ENCODE data around the gene RAB20.
"Not testable (repeated sequence)": the region's sequence is repeated elsewhere in the genome, so short reads cannot be mapped to it uniquely, and the experiment has no call there.

RAB20 gene

GRCh38 chr13:110491869-110492678 is 69.4 kb downstream of the RAB20 start:
- no peak for DNase-seq (ENCODE audit: low spot score)

- no peak for DNase-seq (ENCODE audit: low spot score)
Observed at GRCh38 chr13:110490009-110490770, 71.3 kb downstream of the RAB20 start.

- not testable (repeated sequence) for DNase-seq (ENCODE audit: low spot score)
Observed at GRCh38 chr13:110486880-110487279, 74.6 kb downstream of the RAB20 start.

GRCh38 chr13:110486061-110486715 is 75.3 kb downstream of the RAB20 start:
- DNase-seq (ENCODE audit: low spot score) = no peak

GRCh38 chr13:110485604-110486003 is 75.9 kb downstream of the RAB20 start:
- DNase-seq (ENCODE audit: low spot score) = no peak

- no peak for DNase-seq (ENCODE audit: low spot score)
Observed at GRCh38 chr13:110484290-110485048, 77.1 kb downstream of the RAB20 start.

- no peak for DNase-seq (ENCODE audit: low spot score)
Observed at GRCh38 chr13:110483386-110483968, 78.0 kb downstream of the RAB20 start.

- no peak for DNase-seq (ENCODE audit: low spot score)
Observed at GRCh38 chr13:110480161-110480560, 81.4 kb downstream of the RAB20 start.

GRCh38 chr13:110479648-110480047 is 81.9 kb downstream of the RAB20 start:
- no peak for DNase-seq (ENCODE audit: low spot score)

GRCh38 chr13:110479215-110479545 is 82.3 kb downstream of the RAB20 start:
- no peak for DNase-seq (ENCODE audit: low spot score)

- no peak for DNase-seq (ENCODE audit: low spot score)
Observed at GRCh38 chr13:110478405-110479214, 82.9 kb downstream of the RAB20 start.

- no peak for DNase-seq (ENCODE audit: low spot score)
Observed at GRCh38 chr13:110477706-110478245, 83.7 kb downstream of the RAB20 start.

GRCh38 chr13:110476220-110476617 is 85.3 kb downstream of the RAB20 start:
- no peak for DNase-seq (ENCODE audit: low spot score)

- DNase-seq (ENCODE audit: low spot score) = no peak
Observed at GRCh38 chr13:110475550-110476219, 85.8 kb downstream of the RAB20 start.

GRCh38 chr13:110475117-110475516 is 86.4 kb downstream of the RAB20 start:
- no peak for DNase-seq (ENCODE audit: low spot score)

GRCh38 chr13:110474713-110475112 is 86.8 kb downstream of the RAB20 start:
- no peak for DNase-seq (ENCODE audit: low spot score)
